GM12878 (cell line): ENCODE data around the gene UNC13B. TPM values are rescaled to one million over a fixed set of nuclear protein-coding genes. Genes with fewer than 3 reads are reported as not detected.
"Not testable (repeated sequence)": the region's sequence is repeated elsewhere in the genome, so short reads cannot be mapped to it uniquely, and the experiment has no call there.

Source experiments
- ATAC-seq: fragments of 200-7000 bp; cut with Tn5 transposase; 3 replicates; pipeline ENCODE4 v1.9.1; 2020; ENCODE audit warnings: mild to moderate bottlenecking, moderate library complexity
- BruUV-seq: library from RNA; stranded (reverse); fragments of 400-500 nt; replicated peaks from 2 replicates; lab custom pipeline; 2021; lab: Mats Ljungman, UMichigan
- CTCF ChIA-PET: fragments of 300-600 bp; sonication (Branson Sonifier 250); formaldehyde crosslinking; extraction: SDS; loops from one replicate; lab custom pipeline; 2021; ENCODE audit warnings: inconsistent platforms; lab: Yijun Ruan, JAX
- POLR2A ChIA-PET: fragments of 350-600 bp; formaldehyde crosslinking; extraction: SDS; loops from one replicate; lab custom pipeline; 2021; ENCODE audit warnings: inconsistent platforms; lab: Charles Lee
- RAD21 ChIA-PET: fragments of 300-600 bp; sonication (Branson Sonifier 250); formaldehyde crosslinking; loops from one replicate; lab custom pipeline; 2023; ENCODE audit warnings: antibody characterized with exemption; ENCODE audit not compliant: unreplicated experiment; lab: Charles Lee
- SMC1A ChIA-PET: fragments of 300-600 bp; sonication (Branson Sonifier 250); formaldehyde crosslinking; loops from one replicate; lab custom pipeline; 2023; ENCODE audit not compliant: unreplicated experiment, uncharacterized antibody; lab: Charles Lee
- DNase-seq: peaks from one replicate; pipeline ENCODE4 v3.0.0-alpha.2; 2011; ENCODE audit warnings: low read depth, low spot score
- FAIRE-seq: peaks from 3 replicates; lab custom pipeline; 2011; peaks lifted over from hg19 to GRCh38; lab: Jason Lieb, UNC
- H2AFZ ChIP-seq: 2 replicates; pipeline ENCODE4 v1.6.0; 2011; ENCODE audit warnings: low read depth, low read length, control low read depth; ENCODE audit not compliant: control insufficient read depth
- H3K27ac ChIP-seq: 2 replicates; pipeline ENCODE4 v1.5.1; 2011; ENCODE audit warnings: control low read depth; ENCODE audit not compliant: control insufficient read depth, insufficient read depth
- H3K27me3 ChIP-seq, 2 experiments: replicated peaks in 1 of 2; 2 replicates each; pipeline versions ENCODE4 v1.6.0 to v1.6.1; 2011; ENCODE audit warnings: low read length in 1 of 2; ENCODE audit not compliant: control insufficient read depth in 2 of 2, insufficient read depth in 2 of 2
- H3K36me3 ChIP-seq, 2 experiments: 2 replicates each; pipeline ENCODE4 v1.5.1; 2011; ENCODE audit warnings: low read length in 1 of 2; ENCODE audit not compliant: control insufficient read depth in 2 of 2, insufficient read depth in 2 of 2
- H3K4me1 ChIP-seq: 2 replicates; pipeline ENCODE4 v1.6.1; 2011; ENCODE audit warnings: mild to moderate bottlenecking, low read length, moderate library complexity, mixed read lengths; ENCODE audit not compliant: control insufficient read depth, insufficient read depth
- H3K4me2 ChIP-seq: 2 replicates; pipeline ENCODE4 v1.6.0; 2011; ENCODE audit warnings: control low read depth; ENCODE audit not compliant: control insufficient read depth, insufficient read depth
- H3K4me3 ChIP-seq: fragments of 200-600 bp; sonication (generic); 2 replicates; pipeline ENCODE4 v1.5.1; 2016
- H3K79me2 ChIP-seq: 2 replicates; pipeline ENCODE4 v1.6.0; 2011; ENCODE audit warnings: low read length; ENCODE audit not compliant: control insufficient read depth, insufficient read depth
- H3K9ac ChIP-seq: 2 replicates; pipeline ENCODE4 v1.8.0; 2011; ENCODE audit warnings: low read length, control low read depth, mixed read lengths; ENCODE audit not compliant: control insufficient read depth, insufficient read depth
- H3K9me3 ChIP-seq: replicated peaks from 3 replicates; pipeline ENCODE4 v1.5.1; 2011; ENCODE audit warnings: mild to moderate bottlenecking, low read length; ENCODE audit not compliant: control insufficient read depth, insufficient read depth
- H4K20me1 ChIP-seq: 2 replicates; pipeline ENCODE4 v1.6.0; 2011; ENCODE audit not compliant: control insufficient read depth, insufficient read depth
- EED ChIP-seq: sonication (generic); IDR thresholded peaks from 2 replicates; pipeline ENCODE4 v1.6.1; 2016; ENCODE audit warnings: antibody characterized with exemption, low read depth
- POLR2AphosphoS2 ChIP-seq: IDR thresholded peaks from 2 replicates; pipeline ENCODE4 v1.6.1; 2011; ENCODE audit warnings: low read depth, mild to moderate bottlenecking, low read length, improper control_type of control experiment, moderate library complexity
- WGBS: methylation state at CpG from one replicate; pipeline ENCODE4 v1.1.6; 2016; ENCODE audit warnings: low lambda C conversion rate; ENCODE audit not compliant: insufficient replicate concordance, insufficient coverage; ENCODE audit errors: missing lambda C conversion rate; 5-methylcytosine and 5-hydroxymethylcytosine counted together
- in situ Hi-C: fragments of 300-500 bp; cut with MboI; formaldehyde crosslinking; loops from 9 replicates; pipeline ENCODE4 v1.14.3; 2018; ENCODE audit warnings: mixed read lengths
- intact Hi-C: fragments of 100-400 bp; cut with micrococcal nuclease; formaldehyde crosslinking; loops from one replicate; pipeline ENCODE4 v1.14.2; 2022; ENCODE audit not compliant: unreplicated experiment
- polyA plus RNA-seq, 11 experiments: library from polyadenylated mRNA; depleted of rRNA in 4 of 11; unstranded in 6 of 11; stranded (reverse) in 5 of 11; fragments of >200 nt; fragmentation: Nextera tagmentation in 4 of 11; fragmentation: Illumina TruSeq in 1 of 11; extraction: Ambion mirVana in 4 of 11; extraction: Trizol in 1 of 11; gene quantifications; 1 replicate in 1 of 11; 2 replicates in 10 of 11; pipeline versions ENCODE4 v1.2.1 to v1.2.3, GENCODE V29; 2011 to 2016; ENCODE audit warnings: inconsistent platforms in 2 of 11, missing spikeins in 2 of 11, low read depth in 1 of 11
- total RNA-seq, 4 experiments: library from RNA; depleted of rRNA in 3 of 4; stranded (reverse); fragments of >200 nt in 3 of 4; fragmentation: Illumina TruSeq in 1 of 4; extraction: Trizol in 1 of 4; gene quantifications; 2 replicates each; pipeline versions ENCODE4 v1.2.1 to v1.2.3, GENCODE V29; 2013 to 2021
- TF ChIP-seq, protein P1 (sequence below), 3 experiments: IDR thresholded peaks in 2 of 3; conservative IDR thresholded peaks in 1 of 3; 2 replicates each; pipeline ENCODE4 v1.5.1; 2011; ENCODE audit warnings: low read depth in 3 of 3, low read length in 3 of 3, mild to moderate bottlenecking in 3 of 3, control low read depth in 2 of 3, moderate library complexity in 2 of 3, inconsistent platforms in 1 of 3, mixed read lengths in 1 of 3; ENCODE audit not compliant: control insufficient read depth in 2 of 3, insufficient read depth in 1 of 3; ENCODE audit errors: extremely low read depth in 1 of 3

The UNC13B gene
- total and polyA plus RNA-seq, 10 of the 15 experiments (the other 5 are each of a cell fraction or from before 2014, with no cell fraction given): under 0.01 to 0.42 (median 0.06) TPM; not detected in 4

GRCh38 chr9:35156781-35157180 is 5.0 kb upstream of the UNC13B start:
- TF ChIP-seq EED: no peak
- TF ChIP-seq, protein P1, sequence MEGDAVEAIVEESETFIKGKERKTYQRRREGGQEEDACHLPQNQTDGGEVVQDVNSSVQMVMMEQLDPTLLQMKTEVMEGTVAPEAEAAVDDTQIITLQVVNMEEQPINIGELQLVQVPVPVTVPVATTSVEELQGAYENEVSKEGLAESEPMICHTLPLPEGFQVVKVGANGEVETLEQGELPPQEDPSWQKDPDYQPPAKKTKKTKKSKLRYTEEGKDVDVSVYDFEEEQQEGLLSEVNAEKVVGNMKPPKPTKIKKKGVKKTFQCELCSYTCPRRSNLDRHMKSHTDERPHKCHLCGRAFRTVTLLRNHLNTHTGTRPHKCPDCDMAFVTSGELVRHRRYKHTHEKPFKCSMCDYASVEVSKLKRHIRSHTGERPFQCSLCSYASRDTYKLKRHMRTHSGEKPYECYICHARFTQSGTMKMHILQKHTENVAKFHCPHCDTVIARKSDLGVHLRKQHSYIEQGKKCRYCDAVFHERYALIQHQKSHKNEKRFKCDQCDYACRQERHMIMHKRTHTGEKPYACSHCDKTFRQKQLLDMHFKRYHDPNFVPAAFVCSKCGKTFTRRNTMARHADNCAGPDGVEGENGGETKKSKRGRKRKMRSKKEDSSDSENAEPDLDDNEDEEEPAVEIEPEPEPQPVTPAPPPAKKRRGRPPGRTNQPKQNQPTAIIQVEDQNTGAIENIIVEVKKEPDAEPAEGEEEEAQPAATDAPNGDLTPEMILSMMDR (IDR thresholded peaks at IDR 0.05 in 2 of 3, conservative IDR thresholded peaks at IDR 0.05 in 1 of 3; ENCODE audit: control insufficient read depth in 2 of 3, extremely low read depth in 1 of 3, insufficient read depth in 1 of 3, low read depth in 3 of 3, low read length in 3 of 3): no peak
- no peak for TF ChIP-seq POLR2AphosphoS2
- Histone ChIP-seq H2AFZ (no peak overlapping the region), H3K27me3 (no peaks in the 10 kb centered on the region), H3K36me3 (no peaks in the 10 kb centered on the region), H3K4me1 (no peaks in the 10 kb centered on the region; the same call in 1 of the 2 replicates), H4K20me1 (no peaks in the 10 kb centered on the region), H3K4me3 (no peak overlapping the region), H3K79me2 (no peaks in the 10 kb centered on the region), H3K9me3 (no peaks in the 10 kb centered on the region; the same call in 1 of the 3 replicates), H3K9ac (no peak overlapping the region), H3K27ac (no peak overlapping the region), H3K4me2 (no peak overlapping the region)
- no peak for ATAC-seq
- RAD21 ChIA-PET: no interaction called here
- SMC1A ChIA-PET: no interaction called here
- intact Hi-C loops: no loop called here
- FAIRE-seq: no peak
- in situ Hi-C loops: no loop called here
- POLR2A ChIA-PET: no interaction called here
- BruUV-seq: no TSS peak
- CTCF ChIA-PET: interaction anchor here (0.6 kb wide), 1 partner anchor 516 kb away, joined by 3 read pairs; no protein-coding TSS in a partner anchor
- no peak for DNase-seq

DNA sequence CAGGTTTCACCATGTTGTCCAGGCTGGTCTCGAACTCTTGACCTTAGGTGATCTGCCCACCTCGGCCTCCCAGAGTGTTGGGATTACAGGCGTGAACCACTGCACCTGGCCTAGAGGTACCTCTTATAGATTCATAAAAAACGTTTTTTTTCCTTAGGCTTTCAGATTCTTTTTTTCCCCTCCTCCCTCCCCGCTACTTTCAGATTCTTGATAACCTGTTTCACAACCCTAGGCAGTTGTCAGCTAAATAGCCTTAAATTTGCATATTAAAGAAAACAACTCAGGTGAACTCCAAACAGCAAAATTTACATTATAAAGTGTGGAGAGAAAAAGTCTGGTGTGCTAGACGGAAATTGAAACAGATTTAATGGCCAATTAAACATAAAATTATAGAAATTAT is 4.0 kb upstream of the UNC13B start:
- H3K27me3 ChIP-seq, H3K9ac ChIP-seq, H2AFZ ChIP-seq, RAD21 ChIA-PET, SMC1A ChIA-PET, FAIRE-seq, BruUV-seq, H3K36me3 ChIP-seq, H3K9me3 ChIP-seq, H3K4me1 ChIP-seq, intact Hi-C loops, in situ Hi-C loops, POLR2A ChIA-PET, H3K79me2 ChIP-seq, H4K20me1 ChIP-seq, H3K27ac ChIP-seq, DNase-seq, ATAC-seq, H3K4me3 ChIP-seq, H3K4me2 ChIP-seq: not testable (repeated sequence)
- CTCF ChIA-PET: interaction anchor here (0.6 kb wide), 1 partner anchor 630 kb away, joined by 3 read pairs; no protein-coding TSS in a partner anchor
- 45% methylated on average over 6 of the region's 6 CpGs for whole genome bisulfite sequencing
